A673 (cell line): ENCODE measurements around the gene HOXD9.

Source experiments
- CTCF ChIP-seq: fragments of 300-800, 200-600 bp; sonication (generic); conservative IDR thresholded peaks from 2 replicates; pipeline ENCODE4 v1.5.1; 2017; ENCODE audit warnings: low read depth, mild to moderate bottlenecking, antibody characterized with exemption, low read length, moderate library complexity, mixed read lengths
- EZH2 ChIP-seq: fragments of 200-600 bp; sonication (generic); IDR thresholded peaks from 2 replicates; pipeline ENCODE4 v1.6.1; 2017; ENCODE audit warnings: borderline replicate concordance, low read depth, mild to moderate bottlenecking, mixed read lengths, antibody characterized with exemption, low read length; ENCODE audit not compliant: poor library complexity, severe bottlenecking

GRCh38 chr2:176099728-176100546 is 22.6 kb upstream of the HOXD9 start, which contains the start of gene HOXD12:
- no peak for TF ChIP-seq CTCF
- TF ChIP-seq EZH2, result no peak
